ENCODE data around the gene TEKT1. TPM values are rescaled to one million over a fixed set of nuclear protein-coding genes. Genes with fewer than 3 reads are reported as not detected.
A peak's percentile ranks its signal among the peaks of the same experiment; 100 is the strongest.
"Not testable (repeated sequence)": the region's sequence is repeated elsewhere in the genome, so short reads cannot be mapped to it uniquely, and the experiment has no call there.

The TEKT1 gene
- total and polyA plus RNA-seq, 8 donors, result 0.55 to 2.2 TPM; not detected in 6

DNA sequence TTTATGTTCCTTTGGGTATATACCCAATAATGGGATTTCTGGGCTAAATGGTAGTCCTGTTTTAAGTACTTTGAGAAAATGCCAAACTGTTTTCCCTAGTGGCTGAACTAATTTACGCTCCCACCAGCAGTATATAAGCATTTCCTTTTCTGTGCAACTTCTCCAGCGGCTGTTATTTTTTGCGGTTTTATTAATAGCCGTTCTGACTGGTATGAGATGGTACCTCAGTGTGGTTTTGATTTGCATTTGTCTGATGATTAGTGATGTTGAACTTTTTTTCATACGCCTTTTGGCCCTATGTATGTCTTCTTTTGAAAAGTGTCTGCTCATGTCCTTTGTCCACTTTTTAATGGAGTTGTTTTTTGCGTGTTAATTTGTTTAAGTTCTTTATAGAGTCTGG is 25.8 kb upstream of the TEKT1 start:
- TF ChIP-seq POLR2A (IDR thresholded peaks at IDR 0.05) (no peak), EP300 (IDR thresholded peaks at IDR 0.05) (no peak), POLR2AphosphoS5 (IDR thresholded peaks at IDR 0.05) (no peak)
- TF ChIP-seq, protein P1, sequence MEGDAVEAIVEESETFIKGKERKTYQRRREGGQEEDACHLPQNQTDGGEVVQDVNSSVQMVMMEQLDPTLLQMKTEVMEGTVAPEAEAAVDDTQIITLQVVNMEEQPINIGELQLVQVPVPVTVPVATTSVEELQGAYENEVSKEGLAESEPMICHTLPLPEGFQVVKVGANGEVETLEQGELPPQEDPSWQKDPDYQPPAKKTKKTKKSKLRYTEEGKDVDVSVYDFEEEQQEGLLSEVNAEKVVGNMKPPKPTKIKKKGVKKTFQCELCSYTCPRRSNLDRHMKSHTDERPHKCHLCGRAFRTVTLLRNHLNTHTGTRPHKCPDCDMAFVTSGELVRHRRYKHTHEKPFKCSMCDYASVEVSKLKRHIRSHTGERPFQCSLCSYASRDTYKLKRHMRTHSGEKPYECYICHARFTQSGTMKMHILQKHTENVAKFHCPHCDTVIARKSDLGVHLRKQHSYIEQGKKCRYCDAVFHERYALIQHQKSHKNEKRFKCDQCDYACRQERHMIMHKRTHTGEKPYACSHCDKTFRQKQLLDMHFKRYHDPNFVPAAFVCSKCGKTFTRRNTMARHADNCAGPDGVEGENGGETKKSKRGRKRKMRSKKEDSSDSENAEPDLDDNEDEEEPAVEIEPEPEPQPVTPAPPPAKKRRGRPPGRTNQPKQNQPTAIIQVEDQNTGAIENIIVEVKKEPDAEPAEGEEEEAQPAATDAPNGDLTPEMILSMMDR (IDR thresholded peaks at IDR 0.05), result no peak
- no peak for DNase-seq
- H3K36me3 ChIP-seq, result no peaks in the 10 kb centered on the region
- WGBS, 5 donors, result 79 to 86% (median 82%) methylated on average over 6 of the region's 6 CpGs
- H3K9me3 ChIP-seq, result no peaks in the 10 kb centered on the region
- intact Hi-C loops (cut with DNase I; ENCODE audit: low total_unique reads), result no loop called here
- peaks cover 0 to 25% (median 0%) of the 10 kb centered on the region in 3 donors for H3K27me3 ChIP-seq
- no peak overlapping the region for H3K27ac ChIP-seq
- no peak overlapping the region for H3K4me3 ChIP-seq
- H3K4me1 ChIP-seq, result no peaks in the 10 kb centered on the region

DNA sequence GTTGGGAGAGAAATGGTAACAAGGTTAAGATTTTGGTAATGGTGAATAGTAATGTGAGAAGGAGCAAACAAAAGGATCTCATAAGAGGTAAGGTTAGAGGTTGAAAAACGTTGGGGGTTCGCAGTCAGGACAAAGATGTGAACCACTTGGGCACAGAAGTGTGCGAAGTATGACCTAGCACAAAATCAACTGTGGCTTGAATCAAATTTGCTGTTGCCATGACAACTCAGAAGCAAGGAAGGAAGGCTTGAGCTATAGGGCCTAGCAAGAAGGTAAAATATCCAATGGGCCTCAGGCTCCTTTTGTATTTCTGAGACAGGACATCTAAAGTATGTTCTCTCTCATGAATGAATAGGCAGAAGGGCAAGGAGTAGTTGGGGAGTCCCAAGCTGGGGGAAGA is 24.5 kb upstream of the TEKT1 start:
- TF ChIP-seq POLR2A (IDR thresholded peaks at IDR 0.05) (no peak), POLR2AphosphoS5 (IDR thresholded peaks at IDR 0.05) (no peak), EP300 (IDR thresholded peaks at IDR 0.05) (no peak)
- TF ChIP-seq, protein P1 (IDR thresholded peaks at IDR 0.05), result no peak
- intact Hi-C loops (cut with DNase I; ENCODE audit: low total_unique reads), result no loop called here
- Histone ChIP-seq H3K4me1 (no peaks in the 10 kb centered on the region), H3K36me3 (no peaks in the 10 kb centered on the region), H3K27ac (no peak overlapping the region), H3K4me3 (no peak overlapping the region), H3K27me3 (peaks cover 0 to 19% (median 0%) of the 10 kb centered on the region in 3 donors), H3K9me3 (no peaks in the 10 kb centered on the region)
- DNase-seq, result no peak
- whole genome bisulfite sequencing, 5 donors, result 70 to 83% (median 81%) methylated on average over 3 of the region's 3 CpGs

DNA sequence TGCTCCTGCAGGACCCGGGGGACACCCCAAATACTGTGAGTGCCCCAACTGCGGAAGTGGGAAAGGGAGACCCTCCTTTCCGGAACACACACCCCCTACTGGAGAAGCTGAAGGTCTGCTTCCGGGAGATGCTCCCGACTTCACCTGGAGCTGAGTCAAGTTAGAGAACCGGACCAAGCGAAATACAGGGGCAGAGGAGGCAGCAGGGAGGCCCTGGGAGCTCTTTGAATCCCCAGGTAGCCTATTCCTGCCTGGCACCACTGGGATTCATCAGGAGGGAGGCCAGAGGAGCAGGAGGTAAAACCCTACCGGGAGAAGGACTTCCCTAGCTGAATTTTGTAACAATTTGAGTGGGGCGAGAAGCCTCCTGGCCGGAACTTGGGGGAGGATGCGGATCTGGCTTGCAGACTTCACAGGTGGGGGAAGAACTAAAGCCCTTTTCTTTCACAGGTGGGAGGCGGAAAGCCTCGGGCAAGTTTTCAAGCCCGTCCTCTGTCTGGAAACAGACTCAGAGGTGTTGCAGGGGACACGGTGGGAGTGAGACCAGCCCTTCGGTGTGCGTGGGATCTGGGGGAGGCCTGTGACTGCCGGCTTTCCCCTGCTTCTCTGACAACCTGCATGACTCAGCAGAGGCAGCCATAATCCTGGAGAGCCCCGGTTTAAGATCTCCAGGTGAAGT is 22.4 kb upstream of the TEKT1 start:
- no peaks in the 10 kb centered on the region for H3K9me3 ChIP-seq
- intact Hi-C loops (cut with DNase I; ENCODE audit: low total_unique reads), result no loop called here
- TF ChIP-seq POLR2AphosphoS5 (IDR thresholded peaks at IDR 0.05) (no peak), POLR2A (IDR thresholded peaks at IDR 0.05) (no peak), EP300 (IDR thresholded peaks at IDR 0.05) (no peak)
- TF ChIP-seq, protein P1 (IDR thresholded peaks at IDR 0.05), result no peak
- DNase-seq, result peak in 1 of 2 donors; percentile 55
- H3K4me1 ChIP-seq, result no peaks in the 10 kb centered on the region
- no peaks in the 10 kb centered on the region for H3K36me3 ChIP-seq
- H3K27me3 ChIP-seq, result peaks cover 0 to 24% (median 0%) of the 10 kb centered on the region in 3 donors
- H3K4me3 ChIP-seq, result peak overlapping the region in 1 of 4 donors; percentile 7
- H3K27ac ChIP-seq, result no peak overlapping the region
- WGBS, 5 donors, result 18 to 33% (median 27%) methylated on average over 19 of the region's 19 CpGs

DNA sequence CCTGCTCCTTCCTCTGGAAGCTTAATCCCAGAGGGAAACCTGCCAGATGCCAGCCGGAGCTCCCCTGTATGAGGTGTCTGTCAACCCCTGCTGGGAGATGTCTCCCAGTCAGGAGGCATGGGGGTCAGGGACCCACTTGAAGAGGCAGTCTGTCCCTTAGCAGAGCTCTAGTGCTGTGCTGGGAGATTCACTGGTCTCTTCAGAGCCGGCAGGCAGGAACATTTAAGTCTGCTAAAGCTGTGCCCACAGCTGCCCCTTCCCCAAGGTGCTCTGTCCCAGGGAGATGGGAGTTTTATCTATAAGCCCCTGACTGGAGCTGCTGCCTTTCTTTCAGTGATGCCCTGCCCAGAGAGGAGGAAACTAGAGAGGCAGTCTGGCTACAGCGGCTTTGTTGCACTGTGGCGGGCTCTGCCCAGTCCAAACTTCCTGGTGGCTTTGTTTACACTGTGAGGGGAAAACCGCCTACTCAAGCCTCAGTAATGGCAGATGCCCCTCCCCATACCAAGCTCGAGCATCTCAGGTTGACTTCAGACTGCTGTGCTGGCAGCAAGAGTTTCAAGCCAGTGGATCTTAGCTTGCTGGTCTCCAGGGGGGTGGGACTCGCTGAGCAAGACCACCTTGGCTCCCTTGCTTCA is 17.1 kb upstream of the TEKT1 start:
- not testable (repeated sequence) for H3K4me3 ChIP-seq, H3K9me3 ChIP-seq, H3K36me3 ChIP-seq, H3K4me1 ChIP-seq, H3K27ac ChIP-seq
- peaks cover 0 to 31% (median 4%) of the 10 kb centered on the region in 3 donors for H3K27me3 ChIP-seq
- 37 to 57% (median 42%) methylated on average over 7 of the region's 7 CpGs for WGBS, 5 donors
- intact Hi-C loops (cut with DNase I; ENCODE audit: low total_unique reads), result loop anchor here (10.0 kb wide), 1 partner anchor 184 kb away; no protein-coding TSS in a partner anchor
- DNase-seq, result peak in 1 of 2 donors; percentile 36

DNA sequence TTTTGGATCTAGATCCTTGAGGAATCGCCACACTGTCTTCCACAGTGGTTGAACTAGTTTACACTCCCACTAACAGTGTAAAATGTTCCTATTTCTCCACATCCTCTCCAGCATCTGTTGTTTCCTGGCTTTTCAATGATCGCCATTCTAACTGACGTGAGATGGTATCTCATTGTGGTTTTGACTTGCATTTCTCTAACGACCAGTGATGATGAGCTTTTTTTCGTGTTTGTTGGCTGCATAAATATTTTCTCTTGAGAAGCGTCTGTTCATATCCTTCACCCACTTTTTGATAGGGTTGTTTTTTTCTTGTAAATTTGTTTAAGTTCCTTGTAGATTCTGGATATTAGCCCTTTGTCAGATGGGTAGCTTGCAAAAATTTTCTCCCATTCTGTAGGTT is 14.6 kb upstream of the TEKT1 start:
- intact Hi-C loops (cut with DNase I; ENCODE audit: low total_unique reads), result loop anchor here (10.0 kb wide), 1 partner anchor 181 kb away; no protein-coding TSS in a partner anchor
- H3K9me3 ChIP-seq, H3K27ac ChIP-seq, H3K36me3 ChIP-seq, DNase-seq, H3K4me3 ChIP-seq, H3K4me1 ChIP-seq: not testable (repeated sequence)
- WGBS, 5 donors, result 53 to 69% (median 68%) methylated on average over 6 of the region's 6 CpGs
- H3K27me3 ChIP-seq, result peaks cover 0 to 38% (median 9%) of the 10 kb centered on the region in 3 donors

DNA sequence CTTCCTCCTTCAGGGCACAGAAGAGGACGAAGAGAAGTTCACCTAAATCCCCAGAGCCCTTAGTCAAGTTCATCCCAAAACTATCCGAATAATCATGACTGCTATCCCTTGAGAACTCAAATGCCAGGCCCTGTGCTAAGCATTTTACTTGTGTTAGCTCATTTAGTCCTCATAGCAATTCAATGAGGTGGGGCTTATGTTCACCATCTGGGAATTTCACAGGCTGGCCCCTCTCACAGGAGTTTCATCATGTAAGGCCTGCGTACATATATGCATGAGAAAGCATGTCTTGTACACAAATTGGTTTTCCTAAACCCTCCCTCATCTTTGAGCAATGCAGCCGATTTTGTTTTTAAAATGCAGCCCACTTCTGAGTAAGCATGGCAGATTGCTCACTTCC is 12.9 kb upstream of the TEKT1 start:
- H3K27me3 ChIP-seq, result peaks cover 0 to 51% (median 13%) of the 10 kb centered on the region in 3 donors
- 77 to 83% (median 80%) methylated on average over 4 of the region's 4 CpGs for WGBS, 5 donors

More for the DNA sequence above, 12.9 kb upstream of the TEKT1 start:
- H3K27ac ChIP-seq, DNase-seq, H3K36me3 ChIP-seq, H3K4me1 ChIP-seq, H3K4me3 ChIP-seq, H3K9me3 ChIP-seq: not testable (repeated sequence)
- intact Hi-C loops (cut with DNase I; ENCODE audit: low total_unique reads), result loop anchor here (10.0 kb wide), 1 partner anchor 180 kb away; no protein-coding TSS in a partner anchor
